HL-60 (cell line): ENCODE measurements around the gene CST9L.

ENCODE experiments used
- DNase-seq, 2 experiments: peaks; one replicate each; pipeline ENCODE4 v3.0.0-alpha.2; 2010 to 2020; ENCODE audit warnings: low read depth in 1 of 2, low spot score in 1 of 2
- H3K27ac ChIP-seq: fragments of 250-450 bp; sonication (Bioruptor Pico); replicated peaks from 2 replicates; pipeline ENCODE4 v1.5.1; 2020; ENCODE audit warnings: mild to moderate bottlenecking, moderate library complexity
- H3K27me3 ChIP-seq: fragments of 250-450 bp; sonication (Bioruptor Pico); 2 replicates; pipeline ENCODE4 v1.5.1; 2021; ENCODE audit warnings: mild to moderate bottlenecking, moderate library complexity; ENCODE audit not compliant: insufficient read depth, poor library complexity, severe bottlenecking
- H3K4me3 ChIP-seq: replicated peaks from 2 replicates; pipeline ENCODE4 v1.5.1; 2011; ENCODE audit warnings: mild to moderate bottlenecking, control low read depth, low read length; ENCODE audit not compliant: insufficient read depth
- GABPA ChIP-seq: IDR thresholded peaks from 2 replicates; pipeline ENCODE4 v1.6.1; 2012; ENCODE audit warnings: low read depth
- POLR2AphosphoS5 ChIP-seq: IDR thresholded peaks from 2 replicates; pipeline ENCODE4 v1.6.1; 2012; ENCODE audit warnings: low read depth
- SPI1 ChIP-seq: IDR thresholded peaks from 2 replicates; pipeline ENCODE4 v1.6.1; 2012; ENCODE audit warnings: low read depth, mild to moderate bottlenecking, borderline replicate concordance
- TF ChIP-seq, protein P1 (sequence below): IDR thresholded peaks from 2 replicates; pipeline ENCODE4 v1.6.1; 2012; ENCODE audit warnings: low read depth; ENCODE audit not compliant: insufficient replicate concordance
- TF ChIP-seq, protein P2 (sequence below): IDR thresholded peaks from one replicate; pipeline ENCODE4 v1.5.1; 2011; ENCODE audit warnings: low read length, control low read depth, inconsistent platforms; ENCODE audit not compliant: insufficient read depth

The CST9L gene

DNA sequence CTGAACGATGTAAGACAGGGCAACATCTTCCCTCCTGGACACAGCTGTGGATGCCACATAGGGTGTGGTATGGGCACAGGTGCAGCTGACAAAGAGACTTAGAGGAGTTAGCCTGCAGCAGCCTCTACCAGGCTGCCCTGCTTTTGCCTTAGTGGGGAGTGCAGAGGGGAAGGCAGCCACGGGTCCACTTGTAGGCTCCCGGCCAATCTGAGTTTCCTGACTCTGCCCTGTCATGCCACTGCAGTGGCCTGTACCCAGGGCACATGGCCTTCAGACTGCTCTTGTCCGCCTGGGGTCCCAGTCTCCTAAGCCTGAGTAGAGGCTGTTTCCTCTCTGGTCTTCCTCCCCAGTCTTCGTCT is 17.1 kb upstream of the CST9L start:
- TF ChIP-seq GABPA = no peak
- TF ChIP-seq, protein P1, sequence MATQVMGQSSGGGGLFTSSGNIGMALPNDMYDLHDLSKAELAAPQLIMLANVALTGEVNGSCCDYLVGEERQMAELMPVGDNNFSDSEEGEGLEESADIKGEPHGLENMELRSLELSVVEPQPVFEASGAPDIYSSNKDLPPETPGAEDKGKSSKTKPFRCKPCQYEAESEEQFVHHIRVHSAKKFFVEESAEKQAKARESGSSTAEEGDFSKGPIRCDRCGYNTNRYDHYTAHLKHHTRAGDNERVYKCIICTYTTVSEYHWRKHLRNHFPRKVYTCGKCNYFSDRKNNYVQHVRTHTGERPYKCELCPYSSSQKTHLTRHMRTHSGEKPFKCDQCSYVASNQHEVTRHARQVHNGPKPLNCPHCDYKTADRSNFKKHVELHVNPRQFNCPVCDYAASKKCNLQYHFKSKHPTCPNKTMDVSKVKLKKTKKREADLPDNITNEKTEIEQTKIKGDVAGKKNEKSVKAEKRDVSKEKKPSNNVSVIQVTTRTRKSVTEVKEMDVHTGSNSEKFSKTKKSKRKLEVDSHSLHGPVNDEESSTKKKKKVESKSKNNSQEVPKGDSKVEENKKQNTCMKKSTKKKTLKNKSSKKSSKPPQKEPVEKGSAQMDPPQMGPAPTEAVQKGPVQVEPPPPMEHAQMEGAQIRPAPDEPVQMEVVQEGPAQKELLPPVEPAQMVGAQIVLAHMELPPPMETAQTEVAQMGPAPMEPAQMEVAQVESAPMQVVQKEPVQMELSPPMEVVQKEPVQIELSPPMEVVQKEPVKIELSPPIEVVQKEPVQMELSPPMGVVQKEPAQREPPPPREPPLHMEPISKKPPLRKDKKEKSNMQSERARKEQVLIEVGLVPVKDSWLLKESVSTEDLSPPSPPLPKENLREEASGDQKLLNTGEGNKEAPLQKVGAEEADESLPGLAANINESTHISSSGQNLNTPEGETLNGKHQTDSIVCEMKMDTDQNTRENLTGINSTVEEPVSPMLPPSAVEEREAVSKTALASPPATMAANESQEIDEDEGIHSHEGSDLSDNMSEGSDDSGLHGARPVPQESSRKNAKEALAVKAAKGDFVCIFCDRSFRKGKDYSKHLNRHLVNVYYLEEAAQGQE = no peak
- TF ChIP-seq, protein P2, sequence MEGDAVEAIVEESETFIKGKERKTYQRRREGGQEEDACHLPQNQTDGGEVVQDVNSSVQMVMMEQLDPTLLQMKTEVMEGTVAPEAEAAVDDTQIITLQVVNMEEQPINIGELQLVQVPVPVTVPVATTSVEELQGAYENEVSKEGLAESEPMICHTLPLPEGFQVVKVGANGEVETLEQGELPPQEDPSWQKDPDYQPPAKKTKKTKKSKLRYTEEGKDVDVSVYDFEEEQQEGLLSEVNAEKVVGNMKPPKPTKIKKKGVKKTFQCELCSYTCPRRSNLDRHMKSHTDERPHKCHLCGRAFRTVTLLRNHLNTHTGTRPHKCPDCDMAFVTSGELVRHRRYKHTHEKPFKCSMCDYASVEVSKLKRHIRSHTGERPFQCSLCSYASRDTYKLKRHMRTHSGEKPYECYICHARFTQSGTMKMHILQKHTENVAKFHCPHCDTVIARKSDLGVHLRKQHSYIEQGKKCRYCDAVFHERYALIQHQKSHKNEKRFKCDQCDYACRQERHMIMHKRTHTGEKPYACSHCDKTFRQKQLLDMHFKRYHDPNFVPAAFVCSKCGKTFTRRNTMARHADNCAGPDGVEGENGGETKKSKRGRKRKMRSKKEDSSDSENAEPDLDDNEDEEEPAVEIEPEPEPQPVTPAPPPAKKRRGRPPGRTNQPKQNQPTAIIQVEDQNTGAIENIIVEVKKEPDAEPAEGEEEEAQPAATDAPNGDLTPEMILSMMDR = no peak
- no peak for TF ChIP-seq POLR2AphosphoS5
- no peak for TF ChIP-seq SPI1
- DNase-seq = no peak
- H3K27me3 ChIP-seq = no peaks in the 10 kb centered on the region
- no peak overlapping the region for H3K4me3 ChIP-seq
- no peak overlapping the region for H3K27ac ChIP-seq

DNA sequence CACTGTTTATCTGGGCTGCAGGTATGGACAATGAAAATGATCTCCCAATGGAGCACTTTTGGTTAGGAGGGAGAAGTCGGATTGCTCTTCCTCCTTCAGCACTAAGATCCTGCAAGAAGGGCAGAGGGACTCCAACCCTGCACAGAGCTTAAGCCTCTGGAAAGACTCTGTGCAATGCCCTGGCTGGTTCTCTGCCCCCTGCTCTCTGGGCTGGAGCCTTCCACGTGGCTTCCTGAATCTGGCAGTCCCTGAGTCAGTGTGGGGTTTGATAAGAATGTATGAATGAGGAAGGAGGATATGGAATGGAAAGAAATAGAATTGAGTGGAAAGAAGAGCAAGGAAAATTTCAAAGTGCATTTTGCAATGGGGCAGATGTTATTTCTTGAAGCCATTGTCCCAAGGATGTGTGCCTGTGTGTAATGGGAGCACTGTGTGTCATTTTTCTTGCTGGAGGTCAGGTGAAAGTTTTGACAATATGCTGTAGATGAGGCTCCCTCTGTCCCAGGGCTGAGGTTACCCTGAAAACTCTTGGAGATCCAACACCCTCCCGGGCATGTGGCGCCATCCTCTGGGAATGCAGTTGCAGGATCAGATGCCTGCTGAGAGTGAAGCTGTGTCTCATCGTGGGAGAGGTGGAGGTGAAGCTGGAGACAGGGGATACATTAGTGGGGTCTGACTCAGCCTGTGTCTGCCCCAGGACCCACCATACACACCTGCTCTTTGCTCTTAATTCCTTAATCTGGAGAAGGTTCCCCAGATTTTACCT is 16.3 kb upstream of the CST9L start:
- H3K4me3 ChIP-seq = no peak overlapping the region
- H3K27me3 ChIP-seq = no peaks in the 10 kb centered on the region
- no peak overlapping the region for H3K27ac ChIP-seq
- TF ChIP-seq, protein P1 = no peak
- TF ChIP-seq POLR2AphosphoS5 = no peak
- TF ChIP-seq GABPA = no peak
- TF ChIP-seq SPI1 = no peak
- TF ChIP-seq, protein P2 = no peak
- no peak for DNase-seq

DNA sequence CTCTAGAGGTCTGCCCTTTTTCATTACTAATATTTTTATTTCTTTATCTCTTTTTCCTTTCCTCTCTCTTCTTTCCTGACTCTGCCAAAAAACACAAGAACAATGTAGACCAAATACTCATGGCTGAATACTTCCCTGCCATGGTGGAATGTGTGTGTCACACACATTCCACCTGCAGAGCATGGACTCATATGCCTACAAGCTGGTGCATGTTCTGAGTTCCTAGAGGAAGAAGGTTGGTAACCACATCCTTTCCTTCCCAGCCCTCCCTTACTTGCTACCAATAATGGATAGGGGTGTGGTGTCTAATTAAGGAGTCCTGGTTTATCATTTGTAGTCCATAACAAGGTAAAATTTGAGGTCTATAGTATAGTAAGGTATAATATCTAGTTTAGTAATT is 15.2 kb upstream of the CST9L start:
- TF ChIP-seq, protein P1 = no peak
- no peak for TF ChIP-seq GABPA
- TF ChIP-seq SPI1 = no peak
- TF ChIP-seq POLR2AphosphoS5 = no peak
- Histone ChIP-seq H3K4me3 (no peak overlapping the region), H3K27me3 (no peaks in the 10 kb centered on the region), H3K27ac (no peak overlapping the region)
- DNase-seq = no peak
